Posterior vena cava (tissue), 2 donors: Measurements from ENCODE around the gene EGFR. TPM values are rescaled to one million over a fixed set of nuclear protein-coding genes. Genes with fewer than 3 reads are reported as not detected.

Source experiments
- DNase-seq: peaks from one replicate; pipeline ENCODE4 v3.0.0-alpha.2; 2020; ENCODE audit warnings: low spot score
- intact Hi-C, 2 donors: fragments of 100-400 bp; cut with DNase I; formaldehyde crosslinking; loops; one replicate each; pipeline versions ENCODE4 v1.14.1 to v1.14.2; 2022 to 2023
- total RNA-seq, 2 donors: library from RNA; stranded (reverse); fragmentation: NEBNext Ultra II Directional; extraction: Animal tissue kit (Norgen Biotek cat#: 25700); gene quantifications; one replicate each; pipeline ENCODE4 v1.2.1, GENCODE V29; 2021
- donor health status: DM: yes; HTN: yes; CAD: no.
- donor health status: DM: yes; HTN: yes; CAD: no.

EGFR gene
- total RNA-seq, 2 donors from 2014 or later: 80.8 to 87.2 TPM

GRCh38 chr7:55240418-55241142, 221.8 kb downstream of the EGFR start:
- intact Hi-C loops: no loop called here
- no peak for DNase-seq

- intact Hi-C loops: no loop called here
- DNase-seq: no peak
Observed at GRCh38 chr7:55241958-55242357, 223.1 kb downstream of the EGFR start.

- DNase-seq: no peak
- intact Hi-C loops: no loop called here
Observed at GRCh38 chr7:55242613-55243012, 223.8 kb downstream of the EGFR start.

- no peak for DNase-seq
- intact Hi-C loops: no loop called here
Observed at GRCh38 chr7:55244006-55244745, 225.4 kb downstream of the EGFR start.

- intact Hi-C loops: no loop called here
- no peak for DNase-seq
Observed at GRCh38 chr7:55245271-55245723, 226.5 kb downstream of the EGFR start.

GRCh38 chr7:55246171-55246570, 227.4 kb downstream of the EGFR start:
- intact Hi-C loops: no loop called here
- no peak for DNase-seq

GRCh38 chr7:55247428-55247827, 228.6 kb downstream of the EGFR start:
- intact Hi-C loops: no loop called here
- DNase-seq: no peak

- intact Hi-C loops: no loop called here
- DNase-seq: no peak
Observed at GRCh38 chr7:55248526-55248925, 229.7 kb downstream of the EGFR start.

GRCh38 chr7:55249332-55249731, 230.5 kb downstream of the EGFR start:
- DNase-seq: no peak
- intact Hi-C loops: no loop called here

- intact Hi-C loops: loop anchor here in 1 of 2 donors (5.0 kb wide), 2 partner anchors 88 to 473 kb away; no protein-coding TSS in a partner anchor
- DNase-seq: no peak
Observed at GRCh38 chr7:55250313-55250712, 231.5 kb downstream of the EGFR start.

GRCh38 chr7:55251313-55251712, 232.5 kb downstream of the EGFR start:
- DNase-seq: no peak
- intact Hi-C loops: loop anchor here in 1 of 2 donors (5.0 kb wide), 2 partner anchors 89 to 474 kb away; no protein-coding TSS in a partner anchor

GRCh38 chr7:55251911-55252310, 233.1 kb downstream of the EGFR start:
- no peak for DNase-seq
- intact Hi-C loops: loop anchor here in 1 of 2 donors (5.0 kb wide), 2 partner anchors 90 to 475 kb away; no protein-coding TSS in a partner anchor

GRCh38 chr7:55252386-55252785, 233.6 kb downstream of the EGFR start:
- intact Hi-C loops: loop anchor here in 1 of 2 donors (5.0 kb wide), 2 partner anchors 90 to 475 kb away; no protein-coding TSS in a partner anchor
- DNase-seq: no peak

GRCh38 chr7:55253188-55253587, 234.4 kb downstream of the EGFR start:
- intact Hi-C loops: loop anchor here in 1 of 2 donors (5.0 kb wide), 2 partner anchors 91 to 476 kb away; no protein-coding TSS in a partner anchor
- no peak for DNase-seq

- intact Hi-C loops: loop anchor here (2.0 to 5.0 kb wide), 3 partner anchors 92 to 477 kb away; no protein-coding TSS in a partner anchor
- no peak for DNase-seq
Observed at GRCh38 chr7:55254242-55254595, 235.4 kb downstream of the EGFR start.

GRCh38 chr7:55254596-55255495, 236.0 kb downstream of the EGFR start:
- DNase-seq: peak; percentile 96
- intact Hi-C loops: loop anchor here (2.0 to 5.0 kb wide), 3 partner anchors 93 to 478 kb away; no protein-coding TSS in a partner anchor

GRCh38 chr7:55255496-55256445, 237.0 kb downstream of the EGFR start:
- intact Hi-C loops: loop anchor here in 1 of 2 donors (2.0 kb wide), 1 partner anchor 479 kb away; no protein-coding TSS in a partner anchor
- peak; percentile 94 for DNase-seq

GRCh38 chr7:55258631-55259030, 239.8 kb downstream of the EGFR start:
- intact Hi-C loops: no loop called here
- no peak for DNase-seq
